Measurements from ENCODE around the gene GJD3.

The GJD3 gene

GRCh38 chr17:40322358-40323315, 41.9 kb downstream of the GJD3 start:
- peak overlapping the region; percentile 97 for H3K4me2 ChIP-seq (ENCODE audit: low read depth, low read length, poor library complexity, severe bottlenecking)
- H3K4me3 ChIP-seq (ENCODE audit: low read length, poor library complexity, severe bottlenecking): peak overlapping the region; percentile 95
- peaks cover 87% of the 10 kb centered on the region for H3K79me2 ChIP-seq (ENCODE audit: insufficient read depth, low read length)
- peaks cover 86% of the 10 kb centered on the region for H3K4me1 ChIP-seq (ENCODE audit: insufficient read depth, low read length, poor library complexity, severe bottlenecking)
- no peaks in the 10 kb centered on the region for H3K9me2 ChIP-seq (replicated peaks; ENCODE audit: low read depth, low read length)
- peaks cover 44% of the 10 kb centered on the region for H4K20me1 ChIP-seq (ENCODE audit: insufficient read depth, low read length, poor library complexity, severe bottlenecking)
- H3K9me3 ChIP-seq (ENCODE audit: insufficient read depth, low read depth, low read length): no peaks in the 10 kb centered on the region
- H2AFZ ChIP-seq (ENCODE audit: low read length): no peak overlapping the region
- peak overlapping the region; percentile 82 for H3K9ac ChIP-seq (ENCODE audit: low read depth, low read length, poor library complexity, severe bottlenecking)
- no peaks in the 10 kb centered on the region for H3F3A ChIP-seq (ENCODE audit: low read depth)
- no peaks in the 10 kb centered on the region for H3K27me3 ChIP-seq (ENCODE audit: insufficient read depth, low read length, poor library complexity, severe bottlenecking)
- TF ChIP-seq EZH2phosphoT487 (IDR thresholded peaks at IDR 0.05; ENCODE audit: borderline replicate concordance): no peak
- TF ChIP-seq, protein P1, sequence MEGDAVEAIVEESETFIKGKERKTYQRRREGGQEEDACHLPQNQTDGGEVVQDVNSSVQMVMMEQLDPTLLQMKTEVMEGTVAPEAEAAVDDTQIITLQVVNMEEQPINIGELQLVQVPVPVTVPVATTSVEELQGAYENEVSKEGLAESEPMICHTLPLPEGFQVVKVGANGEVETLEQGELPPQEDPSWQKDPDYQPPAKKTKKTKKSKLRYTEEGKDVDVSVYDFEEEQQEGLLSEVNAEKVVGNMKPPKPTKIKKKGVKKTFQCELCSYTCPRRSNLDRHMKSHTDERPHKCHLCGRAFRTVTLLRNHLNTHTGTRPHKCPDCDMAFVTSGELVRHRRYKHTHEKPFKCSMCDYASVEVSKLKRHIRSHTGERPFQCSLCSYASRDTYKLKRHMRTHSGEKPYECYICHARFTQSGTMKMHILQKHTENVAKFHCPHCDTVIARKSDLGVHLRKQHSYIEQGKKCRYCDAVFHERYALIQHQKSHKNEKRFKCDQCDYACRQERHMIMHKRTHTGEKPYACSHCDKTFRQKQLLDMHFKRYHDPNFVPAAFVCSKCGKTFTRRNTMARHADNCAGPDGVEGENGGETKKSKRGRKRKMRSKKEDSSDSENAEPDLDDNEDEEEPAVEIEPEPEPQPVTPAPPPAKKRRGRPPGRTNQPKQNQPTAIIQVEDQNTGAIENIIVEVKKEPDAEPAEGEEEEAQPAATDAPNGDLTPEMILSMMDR (conservative IDR thresholded peaks at IDR 0.05; ENCODE audit: low read length): no peak
- H3K36me3 ChIP-seq (ENCODE audit: insufficient read depth, low read length): no peaks in the 10 kb centered on the region

DNA sequence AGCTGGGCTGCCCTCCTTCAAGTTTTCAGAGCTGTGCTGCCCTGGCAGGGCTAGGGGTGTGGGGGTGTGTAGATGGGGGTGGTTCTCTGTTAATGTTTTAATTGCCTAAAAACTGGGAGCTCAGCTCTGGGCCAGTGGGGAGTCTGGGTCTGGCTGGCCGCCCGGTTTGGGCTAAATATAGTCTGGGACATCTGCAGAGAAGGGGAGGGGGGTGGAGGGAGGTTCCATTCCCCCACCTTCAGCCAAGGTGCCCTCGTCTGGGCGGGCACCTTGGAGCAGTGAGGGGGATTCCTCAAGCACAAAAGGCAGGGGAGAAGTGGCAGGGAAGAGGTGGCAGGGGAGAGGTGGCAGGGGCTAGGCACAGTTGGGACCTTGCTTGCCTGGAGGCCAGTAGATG, 42.6 kb downstream of the GJD3 start:
- peak overlapping the region; percentile 82 for H3K9ac ChIP-seq (ENCODE audit: low read depth, low read length, poor library complexity, severe bottlenecking)
- H3K4me3 ChIP-seq (ENCODE audit: low read length, poor library complexity, severe bottlenecking): peak overlapping the region; percentile 95
- H3K4me1 ChIP-seq (ENCODE audit: insufficient read depth, low read length, poor library complexity, severe bottlenecking): peaks cover 85% of the 10 kb centered on the region

GRCh38 chr17:40321524-40321929, 43.0 kb downstream of the GJD3 start:
- peak overlapping the region; percentile 82 for H3K9ac ChIP-seq (ENCODE audit: low read depth, low read length, poor library complexity, severe bottlenecking)
- no peaks in the 10 kb centered on the region for H3K9me2 ChIP-seq (replicated peaks; ENCODE audit: low read depth, low read length)
- no peaks in the 10 kb centered on the region for H3F3A ChIP-seq (ENCODE audit: low read depth)
- TF ChIP-seq, protein P1 (conservative IDR thresholded peaks at IDR 0.05; ENCODE audit: low read length): no peak
- TF ChIP-seq EZH2phosphoT487 (IDR thresholded peaks at IDR 0.05; ENCODE audit: borderline replicate concordance): no peak
- H3K4me3 ChIP-seq (ENCODE audit: low read length, poor library complexity, severe bottlenecking): peak overlapping the region; percentile 95
- no peaks in the 10 kb centered on the region for H3K36me3 ChIP-seq (ENCODE audit: insufficient read depth, low read length)
- peaks cover 85% of the 10 kb centered on the region for H3K4me1 ChIP-seq (ENCODE audit: insufficient read depth, low read length, poor library complexity, severe bottlenecking)
- no peak overlapping the region for H2AFZ ChIP-seq (ENCODE audit: low read length)
- no peaks in the 10 kb centered on the region for H3K9me3 ChIP-seq (ENCODE audit: insufficient read depth, low read depth, low read length)
- H3K79me2 ChIP-seq (ENCODE audit: insufficient read depth, low read length): peaks cover 80% of the 10 kb centered on the region
- H3K27me3 ChIP-seq (ENCODE audit: insufficient read depth, low read length, poor library complexity, severe bottlenecking): no peaks in the 10 kb centered on the region
- H4K20me1 ChIP-seq (ENCODE audit: insufficient read depth, low read length, poor library complexity, severe bottlenecking): peaks cover 33% of the 10 kb centered on the region
- peak overlapping the region; percentile 97 for H3K4me2 ChIP-seq (ENCODE audit: low read depth, low read length, poor library complexity, severe bottlenecking)

More for the DNA sequence above, 42.6 kb downstream of the GJD3 start:
- H3K79me2 ChIP-seq (ENCODE audit: insufficient read depth, low read length): peaks cover 83% of the 10 kb centered on the region
- H3K9me3 ChIP-seq (ENCODE audit: insufficient read depth, low read depth, low read length): no peaks in the 10 kb centered on the region
- peaks cover 38% of the 10 kb centered on the region for H4K20me1 ChIP-seq (ENCODE audit: insufficient read depth, low read length, poor library complexity, severe bottlenecking)
- H2AFZ ChIP-seq (ENCODE audit: low read length): no peak overlapping the region
- H3K27me3 ChIP-seq (ENCODE audit: insufficient read depth, low read length, poor library complexity, severe bottlenecking): no peaks in the 10 kb centered on the region
- H3K4me2 ChIP-seq (ENCODE audit: low read depth, low read length, poor library complexity, severe bottlenecking): peak overlapping the region; percentile 97
- H3K9me2 ChIP-seq (replicated peaks; ENCODE audit: low read depth, low read length): no peaks in the 10 kb centered on the region
- H3K36me3 ChIP-seq (ENCODE audit: insufficient read depth, low read length): no peaks in the 10 kb centered on the region
- no peaks in the 10 kb centered on the region for H3F3A ChIP-seq (ENCODE audit: low read depth)
- TF ChIP-seq, protein P1 (conservative IDR thresholded peaks at IDR 0.05; ENCODE audit: low read length): no peak
- TF ChIP-seq EZH2phosphoT487 (IDR thresholded peaks at IDR 0.05; ENCODE audit: borderline replicate concordance): no peak
